D721Med (cell line): ENCODE results near the gene CDH4.

Experiments
- DNase-seq: peaks from one replicate; pipeline ENCODE4 v3.0.0; 2011; ENCODE audit warnings: low spot score; ENCODE audit not compliant: insufficient read length
- FAIRE-seq: peaks from 2 replicates; lab custom pipeline; 2011; peaks lifted over from hg19 to GRCh38; lab: Jason Lieb, UNC
- TF ChIP-seq, protein P1 (sequence below): IDR thresholded peaks from 2 replicates; pipeline ENCODE4 v1.5.1; 2012; ENCODE audit warnings: mild to moderate bottlenecking, control low read depth; ENCODE audit not compliant: insufficient read depth; ENCODE audit errors: missing control alignments

The CDH4 gene

DNA sequence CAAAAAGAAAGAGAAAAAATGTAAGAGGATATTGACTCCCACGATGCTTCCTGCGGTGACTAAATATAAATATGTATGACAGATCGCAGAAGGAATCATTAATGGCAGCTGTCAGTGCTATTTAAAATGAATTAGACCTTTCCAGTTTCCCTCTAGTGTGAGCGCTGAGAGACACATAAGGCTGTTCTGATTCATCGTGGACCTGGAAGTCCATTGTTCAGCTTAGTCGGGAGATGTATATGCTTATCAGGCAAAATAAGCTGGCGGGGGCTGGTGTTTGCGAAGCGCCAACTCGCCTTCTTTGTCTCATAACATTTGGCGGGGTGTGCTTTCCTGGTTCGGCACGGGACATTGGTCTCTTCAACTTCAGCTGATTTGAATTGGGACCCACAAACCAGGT, 95.4 kb downstream of the CDH4 start:
- DNase-seq (no peak), FAIRE-seq (no peak)
- TF ChIP-seq, protein P1, sequence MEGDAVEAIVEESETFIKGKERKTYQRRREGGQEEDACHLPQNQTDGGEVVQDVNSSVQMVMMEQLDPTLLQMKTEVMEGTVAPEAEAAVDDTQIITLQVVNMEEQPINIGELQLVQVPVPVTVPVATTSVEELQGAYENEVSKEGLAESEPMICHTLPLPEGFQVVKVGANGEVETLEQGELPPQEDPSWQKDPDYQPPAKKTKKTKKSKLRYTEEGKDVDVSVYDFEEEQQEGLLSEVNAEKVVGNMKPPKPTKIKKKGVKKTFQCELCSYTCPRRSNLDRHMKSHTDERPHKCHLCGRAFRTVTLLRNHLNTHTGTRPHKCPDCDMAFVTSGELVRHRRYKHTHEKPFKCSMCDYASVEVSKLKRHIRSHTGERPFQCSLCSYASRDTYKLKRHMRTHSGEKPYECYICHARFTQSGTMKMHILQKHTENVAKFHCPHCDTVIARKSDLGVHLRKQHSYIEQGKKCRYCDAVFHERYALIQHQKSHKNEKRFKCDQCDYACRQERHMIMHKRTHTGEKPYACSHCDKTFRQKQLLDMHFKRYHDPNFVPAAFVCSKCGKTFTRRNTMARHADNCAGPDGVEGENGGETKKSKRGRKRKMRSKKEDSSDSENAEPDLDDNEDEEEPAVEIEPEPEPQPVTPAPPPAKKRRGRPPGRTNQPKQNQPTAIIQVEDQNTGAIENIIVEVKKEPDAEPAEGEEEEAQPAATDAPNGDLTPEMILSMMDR = no peak

DNA sequence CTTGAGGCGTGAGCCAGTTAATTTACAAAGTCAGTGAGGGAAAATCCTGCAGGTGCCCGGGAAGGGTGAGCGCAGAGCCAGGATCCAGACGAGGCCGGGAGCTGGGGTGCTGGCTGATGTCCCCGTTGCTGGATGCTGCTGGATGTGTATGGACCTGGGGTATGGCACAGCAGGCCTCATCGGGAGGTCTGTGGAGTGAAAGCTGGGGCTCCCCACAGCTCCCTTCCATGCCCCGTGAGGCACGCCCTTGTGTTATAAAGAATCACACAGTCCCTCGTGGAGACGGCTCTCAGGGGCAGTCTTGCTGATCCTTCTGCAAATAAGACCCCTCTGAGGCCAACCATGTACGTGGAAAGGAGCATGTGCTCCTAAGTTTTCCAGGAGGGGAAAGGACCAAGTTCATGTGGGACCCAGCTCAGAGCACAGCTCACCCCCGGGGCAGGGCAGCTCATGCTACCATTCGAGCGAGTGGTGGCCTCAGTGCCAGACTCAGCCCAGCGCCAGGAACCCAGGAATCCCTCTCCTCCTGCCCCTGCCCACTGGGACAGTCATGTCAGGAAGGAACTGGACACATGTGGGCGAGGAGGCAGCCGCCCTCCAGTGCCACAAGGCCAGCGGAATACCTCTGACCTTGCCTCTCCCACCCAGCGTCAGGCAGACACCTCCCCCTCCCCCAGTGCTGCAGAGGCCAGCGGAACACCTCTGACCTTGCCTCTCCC, 97.5 kb downstream of the CDH4 start:
- no peak for DNase-seq
- no peak for FAIRE-seq
- TF ChIP-seq, protein P1 = no peak

- TF ChIP-seq, protein P1 = no peak
- DNase-seq (no peak), FAIRE-seq (no peak)
Measured at GRCh38 chr20:61350500-61351250, 98.6 kb downstream of the CDH4 start.

DNA sequence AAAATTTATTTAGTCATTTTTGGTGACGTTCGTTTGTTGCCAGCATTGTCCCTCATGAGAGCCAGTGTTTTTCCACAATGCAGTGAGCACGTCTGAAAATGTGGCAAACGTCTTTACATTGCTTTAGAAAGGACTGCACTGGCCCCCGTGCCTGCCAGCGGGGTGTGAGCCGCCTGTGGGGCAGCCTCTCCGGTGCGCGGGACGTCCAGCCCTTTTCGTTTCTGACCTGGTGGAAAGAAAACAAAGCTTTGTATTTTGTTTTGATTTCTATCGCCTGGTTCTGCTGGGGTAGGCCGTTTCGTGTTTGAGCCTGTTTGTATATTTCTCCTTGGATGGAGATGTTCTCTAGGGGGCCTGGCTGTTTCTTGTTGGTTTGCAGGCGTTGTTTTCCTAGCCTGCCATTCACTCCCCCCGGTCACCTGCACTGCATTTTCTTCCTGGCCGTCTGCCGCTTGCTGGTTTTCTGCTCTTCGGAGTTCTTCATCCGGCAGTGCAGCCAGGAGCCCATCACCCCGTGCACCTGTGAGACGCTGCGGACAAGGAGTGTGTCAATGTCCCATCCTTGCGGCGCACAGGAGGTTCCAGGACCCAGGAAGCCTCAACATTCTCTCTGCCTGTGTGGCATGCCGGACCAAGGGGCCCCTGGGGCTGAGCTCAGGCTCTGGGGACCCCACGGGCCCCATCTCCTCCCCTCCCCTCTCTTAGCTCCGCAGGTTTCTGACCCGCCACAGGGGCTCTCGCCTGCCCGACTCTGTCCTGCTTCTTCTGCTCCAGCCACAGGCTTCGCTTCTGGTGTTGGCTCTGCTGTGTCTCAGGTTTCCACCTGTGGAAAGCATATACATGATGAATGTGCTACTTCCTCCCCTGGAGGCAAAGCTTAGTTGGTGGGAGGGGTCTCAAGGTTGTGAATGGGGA, 100.5 kb downstream of the CDH4 start:
- TF ChIP-seq, protein P1 = no peak
- no peak for DNase-seq
- FAIRE-seq = no peak

DNA sequence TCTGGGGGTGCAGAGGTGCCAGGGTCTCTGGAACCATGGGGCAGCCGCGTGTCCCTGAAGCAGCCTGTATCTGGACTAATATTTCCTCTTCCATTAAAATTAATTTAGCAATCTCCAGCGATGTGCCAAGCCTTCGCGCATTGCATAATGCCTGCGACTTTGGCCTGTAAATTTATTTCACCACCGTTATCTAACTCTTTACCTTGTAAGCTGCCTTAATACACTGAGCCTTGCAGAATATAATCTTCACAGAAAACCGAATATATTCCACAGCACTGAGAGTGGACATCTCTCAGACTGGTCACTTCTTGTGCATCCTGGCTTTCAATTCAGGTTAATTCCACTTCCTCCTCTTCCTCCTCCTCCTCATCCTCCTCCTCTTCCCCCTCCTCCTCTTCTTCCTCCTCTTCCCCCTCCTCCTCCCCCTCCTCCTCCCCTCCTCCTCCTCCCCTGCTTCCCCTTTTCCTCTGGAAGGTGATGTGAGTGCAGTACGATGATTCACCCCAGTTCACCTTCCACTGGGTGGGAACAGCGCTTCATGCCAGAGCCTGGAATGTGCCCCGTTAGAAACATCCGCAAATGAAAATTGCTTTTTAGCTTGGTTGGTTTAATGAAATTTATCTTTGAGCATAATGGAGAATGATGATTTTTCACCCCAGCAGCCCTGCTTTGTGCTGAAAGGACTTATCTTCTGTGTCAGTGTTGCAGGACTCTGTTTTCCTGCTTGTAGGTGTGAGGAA, 101.4 kb downstream of the CDH4 start:
- TF ChIP-seq, protein P1 = no peak
- FAIRE-seq = no peak
- DNase-seq = no peak

DNA sequence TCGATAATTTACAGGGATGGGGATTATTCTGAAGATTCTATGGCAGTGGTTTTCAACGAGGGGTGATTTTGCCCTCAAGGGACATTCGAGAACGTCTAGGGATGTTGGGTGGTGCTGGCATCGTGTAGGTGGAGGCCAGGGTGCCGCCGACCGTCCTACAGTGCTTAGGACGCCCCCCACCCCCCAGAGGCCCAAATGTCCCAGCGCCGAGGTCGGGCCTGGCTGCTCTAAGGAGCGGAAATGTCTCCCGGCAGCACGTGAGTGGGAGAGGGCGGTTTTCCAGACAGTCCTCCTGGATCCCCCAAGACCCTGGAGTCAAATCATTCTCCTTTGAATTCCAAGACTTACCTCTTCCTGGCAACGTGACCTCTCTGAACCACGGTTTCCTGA, 101.9 kb downstream of the CDH4 start:
- TF ChIP-seq, protein P1 = no peak
- FAIRE-seq = no peak
- DNase-seq = no peak
